GM18511 (cell line): ENCODE results near the gene BRIP1.
"Not testable (repeated sequence)": the region's sequence is repeated elsewhere in the genome, so short reads cannot be mapped to it uniquely, and the experiment has no call there.

Source experiments
- ATAC-seq: cut with Tn5 transposase; IDR thresholded peaks from one replicate; pipeline ENCODE4 v1.9.1; 2021; ENCODE audit warnings: mild to moderate bottlenecking, moderate library complexity; ENCODE audit not compliant: unreplicated experiment

The BRIP1 gene

GRCh38 chr17:61702450-61702849, 160.9 kb downstream of the BRIP1 start:
- no peak for ATAC-seq

DNA sequence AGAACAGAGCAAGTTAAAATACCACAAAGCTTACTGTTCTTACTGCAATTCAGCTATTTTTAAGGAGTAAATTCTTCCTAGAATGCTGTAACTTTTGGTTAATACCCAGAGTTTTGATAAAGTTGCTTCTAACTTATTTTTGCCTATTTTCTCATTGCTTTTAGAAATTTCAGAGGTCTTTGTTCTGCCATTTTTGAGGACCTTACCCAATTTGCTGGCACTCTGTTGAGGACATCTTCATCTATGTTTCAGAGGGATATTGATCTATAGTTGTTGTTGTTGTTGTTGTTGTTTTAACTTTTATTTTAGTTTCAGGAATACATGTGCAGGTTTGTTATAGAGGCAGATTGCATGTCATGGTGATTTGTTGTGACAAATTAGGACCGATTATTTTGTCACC, 161.3 kb downstream of the BRIP1 start:
- ATAC-seq = no peak

DNA sequence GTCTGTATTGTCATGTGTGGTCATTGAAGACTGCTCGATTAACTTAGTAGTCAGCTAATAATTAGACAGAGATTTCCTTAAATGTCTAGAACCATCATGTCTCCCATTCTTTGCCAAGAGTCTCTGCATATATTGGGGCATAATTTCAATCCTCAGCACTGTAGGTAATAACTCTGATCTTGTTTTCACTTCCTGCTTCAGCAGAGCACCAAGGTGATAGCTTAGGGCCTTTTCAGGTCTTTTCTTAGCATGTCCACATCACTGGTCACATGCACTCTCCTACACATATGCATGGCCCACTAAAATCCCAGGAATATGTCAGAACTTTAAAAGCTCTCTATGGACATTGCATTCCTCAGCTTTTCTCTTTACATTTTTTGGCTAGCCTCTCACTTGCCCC, 162.0 kb downstream of the BRIP1 start:
- ATAC-seq = no peak

GRCh38 chr17:61700252-61700651, 163.1 kb downstream of the BRIP1 start:
- no peak for ATAC-seq

- ATAC-seq = no peak
Observed at GRCh38 chr17:61699694-61700093, 163.6 kb downstream of the BRIP1 start.

DNA sequence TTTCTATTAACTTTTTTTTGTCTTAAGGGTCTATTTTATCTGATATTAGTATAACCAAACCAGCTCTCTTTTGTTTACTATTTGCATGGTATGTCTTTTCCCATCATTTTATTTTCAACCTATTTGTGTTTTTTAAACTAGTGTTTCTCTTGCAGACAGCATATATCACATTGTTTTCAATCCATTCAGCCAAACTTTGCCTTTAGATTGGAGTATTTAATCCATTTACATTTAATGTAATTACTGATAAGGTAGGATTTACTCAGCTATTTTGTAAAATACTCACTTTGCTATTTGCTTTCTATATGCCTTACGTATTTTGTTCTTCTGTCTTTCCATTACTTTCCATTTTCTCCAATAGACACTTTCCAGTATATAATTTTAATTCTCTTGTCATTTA, 164.3 kb downstream of the BRIP1 start:
- no peak for ATAC-seq

- ATAC-seq = no peak
Observed at GRCh38 chr17:61698244-61698643, 165.1 kb downstream of the BRIP1 start.

DNA sequence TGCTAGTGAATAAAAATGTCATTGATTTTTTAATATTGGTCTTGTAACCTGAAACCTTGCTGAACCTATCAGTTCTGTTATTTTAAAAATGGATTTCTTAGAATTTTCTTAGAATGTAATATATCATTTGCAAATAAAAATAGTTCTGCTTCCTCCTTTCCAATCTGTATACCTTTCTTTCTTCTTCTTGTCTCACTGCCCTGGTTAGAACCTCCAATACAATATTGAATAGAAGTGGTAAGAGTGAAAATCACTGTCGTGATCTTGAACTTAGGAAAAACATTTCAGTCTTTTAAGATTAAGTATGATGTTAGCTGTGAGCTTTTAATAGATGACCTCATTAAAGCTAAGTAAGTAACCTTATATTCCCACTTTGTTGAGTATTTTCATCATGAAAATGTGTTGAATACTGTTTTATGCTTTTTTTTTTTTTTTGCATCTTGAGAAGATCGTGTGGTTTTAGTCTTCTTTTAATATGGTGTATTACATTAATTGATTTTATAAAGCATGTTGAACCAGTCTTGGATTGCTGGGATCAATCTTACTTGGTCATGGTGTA, 167.5 kb downstream of the BRIP1 start:
- no peak for ATAC-seq

- no peak for ATAC-seq
Observed at GRCh38 chr17:61694095-61694494, 169.2 kb downstream of the BRIP1 start.

- no peak for ATAC-seq
Observed at GRCh38 chr17:61689610-61690180, 173.6 kb downstream of the BRIP1 start.

- no peak for ATAC-seq
Observed at GRCh38 chr17:61687769-61688168, 175.6 kb downstream of the BRIP1 start.

DNA sequence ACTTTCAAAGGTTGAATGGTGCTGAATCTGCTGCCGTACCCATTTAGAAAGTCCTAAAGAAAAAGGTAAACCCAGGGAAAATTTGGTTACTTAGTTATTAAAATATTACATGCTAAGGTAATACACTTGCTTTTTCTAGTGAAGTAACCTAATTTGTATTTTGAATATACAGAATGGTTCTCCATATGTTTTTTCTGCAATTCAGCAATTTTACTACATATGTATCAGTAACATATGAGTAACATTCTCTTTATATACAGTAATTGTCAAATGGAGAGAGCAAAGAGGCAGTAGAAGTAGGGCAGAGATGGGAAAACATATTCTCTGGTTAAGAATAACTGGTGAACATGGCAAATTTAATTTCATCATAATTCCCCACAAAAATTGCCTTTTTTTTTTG, 177.2 kb downstream of the BRIP1 start:
- ATAC-seq = no peak

GRCh38 chr17:61684818-61685217, 178.5 kb downstream of the BRIP1 start:
- ATAC-seq = no peak

- ATAC-seq = no peak
Observed at GRCh38 chr17:61684172-61684571, 179.2 kb downstream of the BRIP1 start.

DNA sequence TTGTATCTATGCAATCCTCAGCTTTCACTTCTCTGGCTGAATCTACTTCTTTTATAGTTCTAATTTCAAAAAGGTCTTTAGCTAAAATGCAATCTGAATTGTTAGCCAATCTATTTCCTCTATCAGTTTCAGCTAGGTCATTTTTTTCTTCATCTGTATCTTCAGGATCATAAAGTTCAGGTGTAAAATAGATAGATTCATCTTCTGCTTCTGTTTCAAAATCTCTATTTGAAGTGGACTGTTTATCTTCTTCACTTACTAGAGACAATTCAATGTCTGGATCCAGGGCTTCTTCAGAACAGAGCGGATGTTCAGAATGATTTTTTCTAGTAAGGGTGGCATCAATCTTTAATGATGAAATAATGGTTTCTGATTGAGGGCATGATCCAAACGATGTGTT, 179.9 kb downstream of the BRIP1 start:
- ATAC-seq = no peak

DNA sequence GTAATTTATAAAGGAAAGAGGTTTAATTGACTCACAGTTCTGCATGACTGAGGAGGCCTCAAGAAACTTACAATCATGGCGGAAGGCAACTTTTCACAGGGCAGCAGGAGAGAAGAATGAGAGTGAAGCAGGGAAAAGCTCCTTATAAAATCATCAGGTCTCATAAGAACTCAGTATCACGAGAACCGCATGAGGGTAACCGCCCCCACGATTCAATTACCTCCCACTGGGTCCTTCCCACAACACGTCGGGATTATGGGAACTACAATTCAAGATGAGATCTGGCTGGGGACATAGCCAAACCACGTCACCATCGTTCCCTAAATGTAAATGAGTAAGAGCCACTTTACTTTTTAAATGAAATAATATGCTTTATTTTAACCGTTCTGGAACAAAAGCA, 182.4 kb downstream of the BRIP1 start:
- ATAC-seq = no peak

DNA sequence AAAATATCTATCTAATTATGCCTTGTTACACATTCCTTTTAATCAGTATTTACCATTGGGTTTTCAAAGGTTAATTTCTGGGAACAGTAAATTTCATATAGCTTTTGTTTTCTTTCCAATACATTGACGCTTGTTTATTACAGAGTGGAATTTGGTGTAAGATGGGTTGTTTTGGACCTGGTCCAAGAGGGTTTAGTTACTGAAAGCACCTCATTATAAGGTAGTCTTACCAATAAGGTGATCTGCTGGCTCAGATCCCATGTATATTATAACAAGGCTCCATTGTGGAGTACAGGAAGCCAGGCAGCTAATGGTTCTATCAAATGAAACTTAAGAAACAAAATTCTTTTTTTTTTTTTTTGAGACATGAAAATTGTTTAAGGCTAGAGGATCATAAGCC, 185.0 kb downstream of the BRIP1 start:
- no peak for ATAC-seq

DNA sequence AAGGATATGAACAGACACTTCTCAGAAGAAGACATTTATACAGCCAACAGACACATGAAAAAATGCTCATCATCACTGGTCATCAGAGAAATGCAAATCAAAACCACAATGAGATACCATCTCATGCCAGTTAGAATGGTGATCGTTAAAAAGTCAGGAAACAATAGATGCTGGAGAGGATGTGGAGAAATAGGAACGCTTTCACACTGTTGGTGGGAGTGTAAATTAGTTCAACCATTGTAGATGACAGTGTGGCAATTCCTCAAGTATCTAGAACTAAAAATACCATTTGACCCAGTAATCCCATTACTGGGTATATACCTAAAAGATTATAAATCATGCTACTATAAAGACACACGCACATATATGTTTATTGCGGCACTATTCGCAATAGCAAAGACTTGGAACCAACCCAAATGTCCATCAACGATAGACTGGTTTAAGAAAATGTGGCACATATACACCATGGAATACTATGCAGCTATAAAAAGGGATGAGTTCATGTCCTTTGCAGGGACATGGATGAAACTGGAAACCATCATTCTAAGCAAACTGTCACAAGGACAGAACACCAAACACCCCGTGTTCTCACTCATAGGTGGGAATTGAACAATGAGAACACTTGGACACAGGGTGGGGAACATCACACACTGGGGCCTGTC, 186.0 kb downstream of the BRIP1 start:
- ATAC-seq = not testable (repeated sequence)

GRCh38 chr17:61676522-61676921, 186.8 kb downstream of the BRIP1 start:
- not testable (repeated sequence) for ATAC-seq

GRCh38 chr17:61674609-61675008, 188.7 kb downstream of the BRIP1 start:
- ATAC-seq = not testable (repeated sequence)

DNA sequence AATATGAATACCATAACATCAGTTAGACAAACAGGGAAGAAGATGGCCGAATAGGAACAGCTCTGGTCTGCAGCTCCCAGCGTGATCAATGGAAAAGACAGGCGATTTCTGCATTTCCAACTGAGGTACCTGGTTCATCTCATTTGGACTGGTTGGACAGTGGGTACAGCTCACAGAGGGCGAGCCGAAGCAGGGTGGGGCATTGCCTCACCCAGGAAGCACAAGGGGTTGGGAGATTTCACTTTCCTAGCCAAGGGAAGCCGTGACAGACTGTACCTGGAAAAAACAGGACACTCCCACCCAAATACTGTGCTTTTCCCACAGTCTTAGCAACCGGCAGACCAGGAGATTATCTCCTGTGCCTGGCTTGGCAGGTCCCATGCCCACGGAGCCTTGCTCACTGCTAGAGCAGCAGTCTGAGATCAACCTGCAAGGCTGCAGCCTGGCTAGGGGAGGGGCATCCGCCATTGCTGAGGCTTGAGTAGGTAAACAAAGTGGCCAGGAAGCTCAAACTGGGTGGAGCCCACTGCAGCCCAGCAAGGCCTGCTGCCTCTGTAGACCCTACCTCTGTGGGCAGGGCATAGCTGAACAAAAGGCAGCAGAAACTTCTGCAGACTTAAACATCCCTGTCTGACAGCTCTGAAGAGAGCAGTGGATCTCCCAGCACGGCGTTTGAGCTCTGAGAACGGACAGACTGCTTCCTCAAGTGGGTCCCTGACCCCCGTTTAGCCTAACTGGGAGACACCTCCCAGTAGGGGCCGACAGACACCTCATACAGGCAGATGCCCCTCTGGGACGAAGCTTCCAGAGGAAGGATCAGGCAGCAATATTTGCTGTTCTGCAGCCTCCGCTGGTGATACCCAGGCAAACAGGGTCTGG, 190.1 kb downstream of the BRIP1 start:
- ATAC-seq = not testable (repeated sequence)

GRCh38 chr17:61672140-61672539, 191.2 kb downstream of the BRIP1 start:
- ATAC-seq = no peak
